Tracheal epithelial cell (primary cell): ENCODE results near the gene SFRP2. TPM values are rescaled to one million over a fixed set of nuclear protein-coding genes. Genes with fewer than 3 reads are reported as not detected.

ENCODE experiments used
- total RNA-seq: library from RNA; depleted of rRNA; stranded (reverse); fragments of >200 nt; gene quantifications from 2 replicates; pipeline ENCODE4 v1.2.1, GENCODE V29; 2014

The SFRP2 gene, protein sequence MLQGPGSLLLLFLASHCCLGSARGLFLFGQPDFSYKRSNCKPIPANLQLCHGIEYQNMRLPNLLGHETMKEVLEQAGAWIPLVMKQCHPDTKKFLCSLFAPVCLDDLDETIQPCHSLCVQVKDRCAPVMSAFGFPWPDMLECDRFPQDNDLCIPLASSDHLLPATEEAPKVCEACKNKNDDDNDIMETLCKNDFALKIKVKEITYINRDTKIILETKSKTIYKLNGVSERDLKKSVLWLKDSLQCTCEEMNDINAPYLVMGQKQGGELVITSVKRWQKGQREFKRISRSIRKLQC
- total RNA-seq: not detected in 2 replicates

GRCh38 chr4:153788413-153789276 lies at the start of gene SFRP2:
TSS of gene SFRP2 (minus strand) at chr4:153789083. CDS start at chr4:153788835, 248 bp downstream.

DNA sequence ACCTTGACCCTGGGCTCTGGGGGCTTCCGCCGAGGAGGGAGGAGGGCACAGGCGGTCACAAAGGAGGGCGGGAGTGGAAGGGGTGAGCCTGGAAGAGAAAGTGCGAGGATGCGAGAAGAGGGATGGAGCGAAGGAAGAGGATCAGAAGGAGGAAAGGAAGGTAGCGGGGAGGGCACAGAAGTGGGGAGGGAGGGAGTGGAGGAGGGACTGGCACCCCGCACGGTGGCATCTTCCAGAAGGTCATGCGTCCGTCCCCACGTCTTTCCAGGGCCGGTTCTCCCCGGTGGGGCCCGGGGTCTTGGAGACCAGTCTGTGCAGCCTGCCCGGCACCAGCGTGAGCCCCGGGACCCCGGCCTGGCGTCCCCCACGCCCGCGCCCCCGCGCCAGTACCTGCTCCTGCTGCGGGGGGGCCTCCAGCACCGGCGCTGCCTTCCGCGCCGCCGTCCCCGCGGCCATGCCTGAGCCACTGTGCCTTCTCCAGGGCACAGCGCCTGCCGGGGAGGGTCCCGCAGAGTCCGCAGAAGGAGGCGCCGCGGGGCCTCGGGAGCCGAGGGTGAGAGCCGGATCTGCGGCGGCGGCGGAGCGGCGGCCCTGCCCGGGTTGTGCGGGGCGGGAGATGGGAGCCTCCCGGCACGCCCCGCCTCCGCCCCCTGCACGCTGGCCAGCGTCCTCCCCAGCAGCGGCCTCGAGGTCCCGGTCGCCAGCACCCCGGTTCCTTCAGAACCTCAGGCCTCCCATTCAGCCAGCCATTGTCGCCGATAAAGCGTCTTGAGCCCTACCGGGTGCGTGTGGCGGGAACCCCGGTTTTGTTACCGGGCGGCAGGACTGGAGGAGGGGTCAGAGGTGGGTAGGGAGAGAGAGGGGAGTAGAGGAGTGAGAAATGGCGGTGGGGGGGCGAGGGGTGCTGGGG lies 29.2 kb downstream of the SFRP2 start, which contains the start of gene RNF175:
Gene RNF175, minus strand, starts transcription at position 618 of the 910 bp plus-strand sequence. Its CDS starts 162 bp downstream, at position 456.

Other genes with a start within 250 kb of the SFRP2 start
- gene TLR2, start 104.8 kb downstream of the SFRP2 start, total RNA-seq: 9.0 and 101 TPM in 2 replicates
- 3.6 TPM in 1 of 2 replicates, not detected in the other for gene RNF175, start 29.1 kb downstream of the SFRP2 start, total RNA-seq